Hematopoietic multipotent progenitor cell treated with erythropoietin and hydrocortisone succinate and interleukin-3 and kit ligand, for 8 days (in vitro differentiated cells): ENCODE data around the gene EVA1C.
"Not testable (repeated sequence)": the region's sequence is repeated elsewhere in the genome, so short reads cannot be mapped to it uniquely, and the experiment has no call there.

Source experiments
- DNase-seq: peaks from one replicate; pipeline ENCODE4 v3.0.0-alpha.2; 2015

Gene EVA1C

GRCh38 chr21:32463889-32464300 lies 51.4 kb downstream of the EVA1C start:
- DNase-seq = no peak

GRCh38 chr21:32467291-32467690 lies 54.8 kb downstream of the EVA1C start:
- DNase-seq = no peak

GRCh38 chr21:32468681-32469111 lies 56.2 kb downstream of the EVA1C start:
- DNase-seq = peak; percentile 90

GRCh38 chr21:32469628-32470027 lies 57.1 kb downstream of the EVA1C start:
- DNase-seq = no peak

GRCh38 chr21:32470206-32470605 lies 57.7 kb downstream of the EVA1C start:
- no peak for DNase-seq

- no peak for DNase-seq
Observed at GRCh38 chr21:32472890-32473765, 60.6 kb downstream of the EVA1C start.

- DNase-seq = no peak
Observed at GRCh38 chr21:32474179-32475059, 61.9 kb downstream of the EVA1C start.

- no peak for DNase-seq
Observed at GRCh38 chr21:32475162-32475812, 62.8 kb downstream of the EVA1C start.

- no peak for DNase-seq
Observed at GRCh38 chr21:32476661-32477423, 64.3 kb downstream of the EVA1C start.

GRCh38 chr21:32477424-32477745 lies 64.9 kb downstream of the EVA1C start:
- no peak for DNase-seq

- no peak for DNase-seq
Observed at GRCh38 chr21:32481875-32482408, 69.4 kb downstream of the EVA1C start.

- no peak for DNase-seq
Observed at GRCh38 chr21:32482565-32483292, 70.2 kb downstream of the EVA1C start.

GRCh38 chr21:32483293-32483595 lies 70.7 kb downstream of the EVA1C start:
- DNase-seq = no peak

GRCh38 chr21:32484706-32485380 lies 72.3 kb downstream of the EVA1C start:
- no peak for DNase-seq

GRCh38 chr21:32492376-32492775 lies 79.9 kb downstream of the EVA1C start:
- DNase-seq = no peak

- DNase-seq = no peak
Observed at GRCh38 chr21:32494934-32495709, 82.6 kb downstream of the EVA1C start.

- no peak for DNase-seq
Observed at GRCh38 chr21:32496568-32496967, 84.1 kb downstream of the EVA1C start.

- DNase-seq = no peak
Observed at GRCh38 chr21:32499249-32500055, 86.9 kb downstream of the EVA1C start.

GRCh38 chr21:32503641-32504040 lies 91.1 kb downstream of the EVA1C start:
- DNase-seq = not testable (repeated sequence)
